GM13976 (cell line): ENCODE data around the gene EEIG1.

Experiments used
- DNase-seq: peaks from one replicate; pipeline ENCODE4 v3.0.0; 2012; ENCODE audit warnings: low spot score
- in situ Hi-C: fragments of 300-500 bp; cut with MboI; formaldehyde crosslinking; loops from one replicate; pipeline ENCODE4 v1.12.0; 2022; ENCODE audit warnings: low sequenced_read_pairs, mixed read lengths, inconsistent platforms; ENCODE audit not compliant: unreplicated experiment
- TF ChIP-seq, protein P1 (sequence below): IDR thresholded peaks from 2 replicates; pipeline ENCODE4 v1.5.1; 2012; ENCODE audit warnings: borderline replicate concordance, mild to moderate bottlenecking; ENCODE audit not compliant: insufficient read depth; ENCODE audit errors: extremely low read depth, missing control alignments, control extremely low read depth

Gene EEIG1

DNA sequence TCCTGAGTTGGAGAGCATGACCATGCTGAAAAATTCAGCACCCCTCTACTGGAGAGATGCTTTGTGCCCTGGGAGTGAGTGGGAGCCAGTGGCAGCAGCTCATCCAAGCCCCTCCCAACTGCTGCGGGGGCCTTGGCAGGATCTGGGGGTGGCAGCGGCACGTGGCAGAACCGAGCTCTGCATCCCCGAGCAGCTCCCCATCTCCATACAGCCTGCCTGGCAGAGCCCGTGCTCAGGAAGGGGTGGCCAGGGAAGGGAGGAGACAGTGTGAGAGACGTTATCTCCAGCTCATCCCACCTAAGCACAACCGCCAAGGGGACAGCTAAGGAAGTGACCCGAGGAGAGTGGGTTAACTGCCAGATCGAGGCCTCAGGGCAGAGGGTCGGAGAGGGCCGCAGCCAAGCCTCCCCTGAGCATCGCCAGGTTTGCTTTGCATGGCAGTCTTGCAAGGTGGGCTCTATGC lies 25.9 kb downstream of the EEIG1 start:
- DNase-seq, result no peak
- TF ChIP-seq, protein P1, sequence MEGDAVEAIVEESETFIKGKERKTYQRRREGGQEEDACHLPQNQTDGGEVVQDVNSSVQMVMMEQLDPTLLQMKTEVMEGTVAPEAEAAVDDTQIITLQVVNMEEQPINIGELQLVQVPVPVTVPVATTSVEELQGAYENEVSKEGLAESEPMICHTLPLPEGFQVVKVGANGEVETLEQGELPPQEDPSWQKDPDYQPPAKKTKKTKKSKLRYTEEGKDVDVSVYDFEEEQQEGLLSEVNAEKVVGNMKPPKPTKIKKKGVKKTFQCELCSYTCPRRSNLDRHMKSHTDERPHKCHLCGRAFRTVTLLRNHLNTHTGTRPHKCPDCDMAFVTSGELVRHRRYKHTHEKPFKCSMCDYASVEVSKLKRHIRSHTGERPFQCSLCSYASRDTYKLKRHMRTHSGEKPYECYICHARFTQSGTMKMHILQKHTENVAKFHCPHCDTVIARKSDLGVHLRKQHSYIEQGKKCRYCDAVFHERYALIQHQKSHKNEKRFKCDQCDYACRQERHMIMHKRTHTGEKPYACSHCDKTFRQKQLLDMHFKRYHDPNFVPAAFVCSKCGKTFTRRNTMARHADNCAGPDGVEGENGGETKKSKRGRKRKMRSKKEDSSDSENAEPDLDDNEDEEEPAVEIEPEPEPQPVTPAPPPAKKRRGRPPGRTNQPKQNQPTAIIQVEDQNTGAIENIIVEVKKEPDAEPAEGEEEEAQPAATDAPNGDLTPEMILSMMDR, result no peak
- in situ Hi-C loops, result no loop called here

DNA sequence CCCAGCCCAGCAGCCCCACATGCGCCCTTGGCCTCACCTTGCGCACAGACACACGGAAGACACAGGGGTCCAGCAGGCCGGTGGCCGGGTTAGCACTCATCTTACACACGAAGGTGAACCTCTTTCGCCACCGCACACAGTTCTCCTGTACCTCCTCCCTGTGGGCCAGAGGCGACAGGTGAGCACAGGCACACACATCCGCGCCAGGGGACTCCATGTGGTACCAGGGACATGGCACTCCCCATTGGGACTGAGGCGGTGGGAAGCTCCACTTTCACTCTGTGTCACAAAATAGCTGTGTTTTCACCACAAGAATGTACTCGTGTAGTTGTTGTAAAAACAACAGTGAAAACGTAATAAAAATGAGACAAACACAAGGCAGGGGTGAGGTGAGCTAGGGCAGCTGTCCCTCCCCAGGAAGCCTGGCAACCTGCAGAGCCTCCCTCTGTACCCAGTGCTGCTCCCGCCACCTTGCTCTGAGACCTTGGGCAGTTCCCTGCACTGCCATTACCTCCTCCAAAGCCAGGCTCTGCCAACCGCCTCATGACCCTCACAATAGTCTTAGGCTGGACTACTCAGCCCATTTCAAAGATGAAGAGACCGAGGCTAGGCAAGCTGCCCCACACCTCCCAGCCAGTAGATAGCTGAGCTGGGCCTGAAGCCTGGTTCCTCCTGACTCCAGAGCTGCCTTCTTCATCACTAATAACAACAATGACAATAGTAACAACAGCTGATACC lies 26.9 kb downstream of the EEIG1 start:
- in situ Hi-C loops, result no loop called here
- TF ChIP-seq, protein P1, result no peak
- no peak for DNase-seq

DNA sequence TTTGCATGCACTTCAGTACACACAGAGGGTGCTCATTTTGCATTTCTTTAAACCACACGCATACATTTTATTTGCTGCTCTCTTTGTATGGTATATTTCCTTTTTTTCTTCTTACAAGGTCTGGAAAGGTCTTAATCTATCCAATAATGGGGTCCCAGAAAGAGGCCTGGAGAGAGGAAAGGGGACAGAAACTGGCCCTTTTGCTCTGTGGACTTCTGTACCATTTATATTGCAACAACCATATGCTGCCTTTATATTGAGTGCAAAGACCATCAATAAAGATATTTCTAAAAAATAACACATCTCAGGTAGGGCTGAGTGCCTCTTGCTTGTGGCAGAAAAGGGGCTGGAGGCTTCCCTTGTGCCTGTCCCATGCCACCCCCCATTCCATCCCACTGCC lies 27.6 kb downstream of the EEIG1 start:
- in situ Hi-C loops, result no loop called here
- no peak for DNase-seq
- TF ChIP-seq, protein P1, result no peak

DNA sequence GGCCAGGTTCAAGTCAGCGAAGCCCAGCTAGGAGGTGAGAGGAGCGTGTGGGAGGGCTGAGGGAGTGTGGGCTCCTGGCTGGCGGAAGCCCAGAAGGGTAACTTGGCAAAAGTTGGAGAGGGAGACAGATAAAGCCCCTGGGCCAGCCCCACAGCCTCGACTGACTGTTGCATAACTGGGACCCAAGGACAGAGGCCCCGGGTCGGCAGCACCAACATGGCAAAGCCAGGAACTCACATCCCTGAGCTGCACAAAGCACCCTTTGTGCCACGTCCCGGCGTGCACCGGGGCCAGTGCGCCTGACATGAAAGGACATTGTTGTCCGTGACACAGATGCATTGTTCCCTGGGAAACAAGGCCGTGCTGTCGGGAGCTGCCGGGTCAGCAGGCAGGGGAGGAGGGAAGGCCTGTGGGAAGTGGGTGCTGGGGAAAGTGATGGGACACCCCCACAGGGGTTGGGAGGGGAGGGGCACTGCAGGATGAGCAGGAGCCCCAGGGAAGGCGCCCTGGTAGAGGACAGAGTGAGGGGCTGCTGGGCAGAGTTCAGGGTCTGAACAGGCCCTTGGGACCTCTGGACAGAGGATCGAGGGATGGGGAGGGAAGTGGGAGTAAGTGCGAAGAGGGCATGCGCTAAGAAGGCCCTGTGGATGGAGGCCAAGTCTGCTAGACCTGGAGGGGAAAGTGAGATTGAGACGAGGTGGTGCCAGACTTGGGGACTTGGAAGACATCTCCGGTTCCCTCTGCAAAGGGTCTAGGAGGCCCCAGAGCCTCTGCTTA lies 30.1 kb downstream of the EEIG1 start:
- DNase-seq, result no peak
- TF ChIP-seq, protein P1, result no peak
- in situ Hi-C loops, result no loop called here

DNA sequence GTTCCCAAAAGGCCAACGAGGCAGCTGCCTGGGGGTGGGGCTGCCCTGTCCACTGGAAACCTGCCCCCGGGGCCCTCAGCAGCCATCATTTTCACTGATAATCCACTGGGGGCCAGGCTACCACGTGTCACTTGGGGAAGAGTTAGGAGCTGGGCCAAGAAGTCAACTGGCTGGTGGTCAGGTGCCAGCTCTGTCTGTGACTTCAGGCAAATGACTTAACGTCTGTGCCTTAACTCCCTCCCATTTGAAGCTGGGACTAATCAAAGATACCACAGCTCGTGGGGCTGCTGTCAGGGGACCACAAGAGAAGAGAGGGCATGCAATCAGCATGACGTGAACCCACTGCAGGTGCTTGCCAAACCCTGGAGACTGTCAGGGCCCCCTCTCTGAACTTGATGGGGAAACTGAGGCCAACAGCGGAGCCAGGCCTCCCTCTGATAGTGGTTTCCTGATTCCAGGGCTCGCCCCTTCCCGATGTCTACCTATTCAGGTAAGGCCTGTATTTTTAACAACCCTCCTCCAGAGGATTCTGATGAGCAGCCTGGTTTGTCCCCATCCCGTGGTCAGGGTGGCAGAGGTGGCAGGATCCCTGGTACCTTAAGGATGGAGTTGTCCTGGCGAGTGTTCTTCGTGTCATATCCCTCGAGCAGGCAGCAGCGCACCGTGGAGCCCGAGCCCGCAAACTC lies 30.8 kb downstream of the EEIG1 start:
- TF ChIP-seq, protein P1, result no peak
- in situ Hi-C loops, result loop anchor here (25.0 kb wide), 1 partner anchor 87 kb away; no protein-coding TSS in a partner anchor
- no peak for DNase-seq
